HG03159 (cell line): Measurements from ENCODE around the gene NSUN4.
A peak's percentile ranks its signal among the peaks of the same experiment; 100 is the strongest.
"Not testable (repeated sequence)": the region's sequence is repeated elsewhere in the genome, so short reads cannot be mapped to it uniquely, and the experiment has no call there.

Source experiments
- ATAC-seq: cut with Tn5 transposase; IDR thresholded peaks from one replicate; pipeline ENCODE4 v1.9.1; 2021; ENCODE audit warnings: mild to moderate bottlenecking, moderate library complexity; ENCODE audit not compliant: unreplicated experiment

Gene NSUN4

DNA sequence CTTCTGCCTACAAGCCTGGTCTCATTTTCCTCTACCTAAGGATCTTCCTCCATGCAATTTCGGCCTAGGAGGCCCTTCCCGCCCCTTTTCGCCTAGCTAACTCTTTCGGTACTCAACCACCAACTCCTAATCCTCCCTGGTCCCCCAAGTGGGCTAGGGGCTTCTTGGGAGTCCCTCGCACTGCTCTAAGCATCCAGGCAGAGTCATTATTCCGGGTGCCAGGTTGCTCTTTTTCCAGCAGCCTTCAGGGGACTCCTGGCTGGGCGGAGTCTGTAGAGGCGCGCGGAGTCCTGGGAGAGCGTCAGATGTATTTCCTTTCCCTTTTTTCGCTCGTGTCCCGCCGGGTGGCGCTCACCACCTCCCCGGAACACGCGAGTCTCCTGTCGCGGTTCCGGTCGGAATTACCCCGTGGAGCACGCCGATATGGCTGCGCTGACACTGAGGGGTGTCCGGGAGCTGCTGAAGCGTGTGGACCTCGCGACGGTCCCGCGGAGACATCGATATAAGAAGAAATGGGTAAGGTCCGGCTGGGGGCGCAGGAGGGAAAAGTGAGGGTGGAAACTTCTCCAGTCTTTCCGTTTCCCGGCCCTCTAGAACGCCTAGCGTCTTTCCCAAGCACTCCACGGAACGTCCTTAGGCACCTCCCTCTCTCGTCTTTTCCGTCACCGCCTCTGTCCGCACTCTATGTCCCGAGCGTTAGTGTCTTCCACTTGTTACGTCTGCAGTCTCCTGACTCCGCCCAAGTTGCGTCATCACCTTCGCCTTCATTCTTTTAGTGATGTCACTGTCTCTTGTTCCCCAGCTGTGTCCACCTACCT lies at the start of gene NSUN4:
Gene NSUN4 (plus strand): TSS at position 404 of the 818 bp plus-strand sequence. CDS start 20 bp downstream, at position 424.
- ATAC-seq: peak; percentile 69

DNA sequence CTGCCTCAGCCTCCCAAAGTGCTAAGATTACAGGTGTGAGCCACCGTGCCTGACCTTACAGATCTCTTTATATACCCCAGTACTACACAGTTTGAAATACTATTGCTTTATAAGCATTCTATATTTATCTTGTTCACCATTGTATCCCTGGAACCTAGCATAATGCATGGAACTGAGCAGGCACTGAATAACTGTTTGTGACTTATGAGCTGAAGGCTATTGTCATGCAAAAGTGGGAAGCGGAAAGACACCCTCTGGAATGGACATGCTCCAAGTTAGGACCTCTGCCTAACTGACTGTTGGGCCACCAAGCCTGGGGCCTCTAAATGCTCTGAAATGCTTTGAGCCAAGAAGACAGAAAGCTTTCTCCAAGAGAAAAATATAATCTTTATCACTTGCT lies 45.3 kb upstream of the NSUN4 start:
- no peak for ATAC-seq

- no peak for ATAC-seq
Measured at GRCh38 chr1:46298387-46298786, 42.2 kb upstream of the NSUN4 start.

DNA sequence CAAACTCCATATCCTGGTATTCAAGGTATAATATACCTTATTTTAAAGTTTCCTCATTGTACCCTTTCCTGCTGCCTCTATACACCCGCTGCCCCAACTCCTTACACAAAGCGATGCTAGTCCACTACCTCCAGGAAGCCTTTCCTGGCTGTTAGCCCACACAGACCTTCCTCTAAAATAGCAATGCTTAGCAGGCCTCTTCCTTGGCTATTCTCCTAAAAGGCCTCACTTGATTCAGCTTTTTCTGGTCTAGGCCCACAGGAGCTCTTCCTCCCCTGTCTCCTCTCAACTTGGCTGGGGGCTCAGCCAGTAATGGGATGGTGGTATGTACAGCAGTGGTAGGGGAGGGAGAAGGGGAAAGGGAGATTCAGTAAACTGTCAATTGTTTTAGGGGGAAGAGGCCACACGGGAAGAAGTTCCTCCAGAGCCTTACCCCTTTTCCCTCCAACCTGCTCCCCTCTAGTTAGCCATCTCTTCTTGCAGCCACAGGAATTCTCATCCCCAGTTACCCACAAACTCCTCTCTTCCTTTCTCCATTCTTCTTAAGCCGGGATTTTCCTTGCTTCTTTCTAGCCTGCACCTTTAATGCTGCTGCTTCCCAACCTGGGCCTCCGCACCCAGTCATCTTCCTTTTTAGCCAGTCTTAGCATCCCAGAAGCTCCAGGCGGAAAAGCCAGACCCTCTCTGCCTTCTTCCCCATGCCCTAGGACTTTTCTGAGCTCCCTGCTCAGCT lies 39.8 kb upstream of the NSUN4 start:
- ATAC-seq: no peak

DNA sequence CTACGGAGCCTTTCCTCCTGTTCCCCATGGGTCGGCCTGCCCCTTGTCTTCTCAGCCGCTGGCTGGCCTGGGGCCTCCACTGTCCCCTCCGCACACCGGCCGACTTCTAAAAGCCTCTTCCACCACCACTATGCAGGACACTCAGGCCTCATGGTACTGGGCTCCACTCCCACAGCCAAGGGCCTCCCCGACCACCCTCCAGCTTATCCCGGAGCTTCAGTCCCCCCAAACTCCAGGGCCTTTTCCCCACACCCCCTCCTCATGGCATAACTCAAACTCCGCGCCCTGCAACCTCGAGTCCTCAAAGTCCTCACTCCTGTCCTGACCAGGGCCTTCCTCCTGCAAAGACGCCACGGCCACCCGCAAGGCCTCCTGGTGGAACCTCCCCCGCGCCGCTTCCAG lies 39.2 kb upstream of the NSUN4 start:
- no peak for ATAC-seq

GRCh38 chr1:46301808-46302640 lies 38.6 kb upstream of the NSUN4 start:
- ATAC-seq: peak; percentile 41

DNA sequence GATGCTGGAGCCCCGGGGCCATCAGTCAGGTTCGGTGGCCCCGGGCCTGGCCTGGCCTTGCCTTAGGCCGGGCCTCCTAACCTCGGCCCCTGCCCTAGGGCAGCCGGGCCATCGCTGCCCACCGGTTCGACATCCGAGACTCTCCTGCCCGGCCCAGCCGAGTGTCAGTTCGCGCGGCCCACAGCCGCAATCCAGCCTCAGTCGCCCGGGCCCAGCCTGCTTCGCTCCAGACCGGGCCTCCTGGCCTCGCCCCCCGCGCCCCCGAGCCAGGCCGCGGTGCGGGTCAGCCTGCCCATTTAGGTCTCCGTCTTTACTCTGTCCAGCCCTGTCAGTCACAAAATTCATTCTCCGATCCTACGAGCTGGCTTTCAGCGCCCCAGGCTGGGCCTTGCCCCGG lies 38.0 kb upstream of the NSUN4 start:
- peak; percentile 8 for ATAC-seq

- peak; percentile 81 for ATAC-seq
Measured at GRCh38 chr1:46303038-46303871, 37.4 kb upstream of the NSUN4 start, which contains the start of the genes LRRC41 and UQCRH. TSS of gene LRRC41 (minus strand) at chr1:46303616. CDS start at chr1:46303322, 294 bp downstream. TSS of gene UQCRH (plus strand) at chr1:46303698. CDS start at chr1:46303767, 69 bp downstream.

DNA sequence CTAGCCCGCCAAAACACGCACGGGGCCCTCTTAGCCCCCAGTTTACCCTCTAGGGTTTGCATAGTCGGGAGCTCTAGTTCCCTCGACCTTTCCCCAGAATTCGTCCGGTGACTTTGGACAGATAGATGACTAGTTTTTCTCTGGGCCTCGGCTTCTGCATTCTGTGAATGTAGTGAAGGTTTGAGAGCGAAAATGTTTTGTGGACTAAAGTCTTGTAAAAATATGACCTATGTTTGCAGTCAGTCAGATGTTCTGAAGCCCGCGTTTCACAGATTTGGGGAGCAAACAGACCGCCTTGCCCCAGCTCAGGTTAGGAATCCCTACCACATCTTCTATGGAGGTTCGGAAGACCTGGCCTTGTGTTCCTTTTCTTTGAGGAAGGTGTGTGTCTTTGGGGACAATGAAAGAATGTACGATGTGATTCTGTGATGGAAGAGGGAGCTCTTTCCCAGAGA lies 36.7 kb upstream of the NSUN4 start:
- ATAC-seq: no peak

- ATAC-seq: no peak
Measured at GRCh38 chr1:46306159-46306530, 34.5 kb upstream of the NSUN4 start.

- no peak for ATAC-seq
Measured at GRCh38 chr1:46309401-46310159, 31.0 kb upstream of the NSUN4 start.

GRCh38 chr1:46310321-46310720 lies 30.3 kb upstream of the NSUN4 start:
- no peak for ATAC-seq

DNA sequence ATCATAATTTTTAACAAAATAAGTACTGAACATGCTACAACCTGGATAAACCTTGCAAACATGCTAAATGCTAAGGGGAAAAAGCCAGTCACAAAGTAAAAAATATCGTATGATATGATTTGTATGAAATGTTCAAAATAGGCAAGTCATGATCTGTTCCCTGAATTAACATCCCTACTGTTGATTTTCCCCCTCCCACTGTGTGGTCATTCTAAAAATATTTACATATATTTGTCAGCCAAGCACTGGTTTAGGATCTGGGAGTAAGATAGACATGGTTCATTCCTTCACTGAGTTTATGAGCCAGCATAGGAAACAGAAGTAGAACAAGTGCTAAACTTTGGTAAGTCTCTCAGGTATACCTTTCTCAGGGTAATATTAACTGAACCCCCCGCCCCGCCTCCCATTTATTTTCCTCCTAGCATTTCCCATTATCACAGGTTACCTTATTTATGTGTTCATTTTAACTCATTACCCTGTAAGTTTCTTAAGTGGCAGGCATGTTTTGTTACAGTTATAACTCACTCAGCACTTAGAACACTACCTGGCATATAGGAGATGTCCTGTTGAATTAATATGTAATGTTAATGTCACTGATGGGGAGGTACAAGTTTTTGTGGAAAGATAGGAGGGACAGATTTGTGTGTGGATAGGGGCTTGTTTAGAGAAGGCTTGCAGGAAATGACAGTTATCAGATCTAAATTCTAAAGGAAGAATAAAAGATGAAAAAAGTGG lies 24.8 kb upstream of the NSUN4 start:
- no peak for ATAC-seq

GRCh38 chr1:46317323-46317722 lies 23.3 kb upstream of the NSUN4 start:
- ATAC-seq: no peak

GRCh38 chr1:46319301-46319700 lies 21.3 kb upstream of the NSUN4 start:
- ATAC-seq: not testable (repeated sequence)

GRCh38 chr1:46319960-46320914 lies 20.4 kb upstream of the NSUN4 start:
- ATAC-seq: not testable (repeated sequence)

DNA sequence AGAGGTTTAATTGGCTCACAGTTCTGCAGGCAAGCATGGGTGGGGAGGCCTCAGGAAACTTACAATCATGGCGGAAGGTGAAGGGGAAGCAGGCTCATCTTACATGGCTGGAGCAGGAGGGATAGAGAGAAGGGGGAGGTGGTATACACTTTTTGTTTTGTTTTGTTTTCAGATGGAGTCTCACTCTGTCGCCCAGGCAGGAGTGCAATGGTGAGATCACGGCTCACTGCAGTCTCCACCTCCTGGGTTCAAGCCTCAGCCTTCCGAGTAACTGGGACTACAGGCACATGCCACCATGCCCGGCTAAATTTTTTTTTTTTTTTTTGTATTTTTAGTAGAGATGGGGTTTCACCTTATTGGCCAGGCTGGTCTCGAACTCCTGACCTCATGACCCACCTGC lies 18.4 kb upstream of the NSUN4 start:
- not testable (repeated sequence) for ATAC-seq
